KOPT-K1 (cell line): ENCODE data around the gene PRKAR2A.

ENCODE experiments used
- H3K27ac ChIP-seq: fragments of 200-600 bp; sonication (generic); 2 replicates; pipeline ENCODE4 v1.5.1; 2016; ENCODE audit warnings: antibody characterized with exemption, mild to moderate bottlenecking, low read depth, low read length; ENCODE audit not compliant: poor library complexity, severe bottlenecking
- H3K36me3 ChIP-seq: fragments of 200-600 bp; sonication (generic); 2 replicates; pipeline ENCODE4 v1.5.1; 2017; ENCODE audit warnings: antibody characterized with exemption, mild to moderate bottlenecking, low read length, moderate library complexity; ENCODE audit not compliant: insufficient read depth
- H3K9me3 ChIP-seq: fragments of 200-600 bp; sonication (generic); 2 replicates; pipeline ENCODE4 v1.5.1; 2017; ENCODE audit warnings: antibody characterized with exemption, low read length, mild to moderate bottlenecking; ENCODE audit not compliant: insufficient read depth, poor library complexity, severe bottlenecking

The PRKAR2A gene

DNA sequence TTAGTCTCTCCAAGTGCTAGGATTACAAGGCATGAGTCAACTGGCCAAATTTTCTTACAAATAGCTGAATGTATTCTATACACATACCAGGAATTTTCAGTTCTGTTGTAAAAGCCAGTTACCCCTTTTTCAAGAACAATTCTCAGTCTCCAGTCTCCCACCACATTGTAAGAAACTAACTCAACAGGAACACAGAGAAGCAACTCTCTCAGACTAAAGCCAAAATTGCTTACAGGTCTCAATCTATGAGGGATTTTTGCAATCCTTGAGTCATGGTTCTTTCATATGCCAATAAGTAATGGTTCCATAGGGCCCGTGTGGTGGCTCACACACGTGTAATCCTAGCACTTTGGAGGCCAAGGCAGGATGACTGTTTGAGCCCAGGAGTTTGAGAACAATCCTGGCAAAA, 139.2 kb downstream of the PRKAR2A start:
- H3K27ac ChIP-seq, result no peak overlapping the region
- peaks cover 89% of the 10 kb centered on the region for H3K36me3 ChIP-seq
- no peaks in the 10 kb centered on the region for H3K9me3 ChIP-seq

DNA sequence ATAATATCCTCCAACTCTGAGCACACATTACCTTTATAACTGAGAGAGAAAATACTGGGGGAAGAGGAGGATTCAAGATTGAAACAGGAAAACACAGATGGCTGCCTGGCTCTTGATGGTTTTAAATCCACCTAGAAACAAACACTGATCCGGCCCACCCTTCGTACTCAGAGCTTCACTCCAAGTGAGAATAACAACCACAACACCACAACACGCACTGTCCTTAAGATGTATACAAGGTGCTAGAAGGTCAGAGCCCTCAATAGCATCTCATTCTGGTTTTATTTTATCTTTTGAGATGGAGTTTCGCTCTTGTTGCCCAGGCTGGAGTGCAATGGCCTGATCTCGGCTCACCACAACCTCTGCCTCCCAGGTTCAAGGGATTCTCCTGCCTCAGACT, 140.5 kb downstream of the PRKAR2A start:
- H3K9me3 ChIP-seq, result no peaks in the 10 kb centered on the region
- peaks cover 90% of the 10 kb centered on the region for H3K36me3 ChIP-seq
- no peak overlapping the region for H3K27ac ChIP-seq

DNA sequence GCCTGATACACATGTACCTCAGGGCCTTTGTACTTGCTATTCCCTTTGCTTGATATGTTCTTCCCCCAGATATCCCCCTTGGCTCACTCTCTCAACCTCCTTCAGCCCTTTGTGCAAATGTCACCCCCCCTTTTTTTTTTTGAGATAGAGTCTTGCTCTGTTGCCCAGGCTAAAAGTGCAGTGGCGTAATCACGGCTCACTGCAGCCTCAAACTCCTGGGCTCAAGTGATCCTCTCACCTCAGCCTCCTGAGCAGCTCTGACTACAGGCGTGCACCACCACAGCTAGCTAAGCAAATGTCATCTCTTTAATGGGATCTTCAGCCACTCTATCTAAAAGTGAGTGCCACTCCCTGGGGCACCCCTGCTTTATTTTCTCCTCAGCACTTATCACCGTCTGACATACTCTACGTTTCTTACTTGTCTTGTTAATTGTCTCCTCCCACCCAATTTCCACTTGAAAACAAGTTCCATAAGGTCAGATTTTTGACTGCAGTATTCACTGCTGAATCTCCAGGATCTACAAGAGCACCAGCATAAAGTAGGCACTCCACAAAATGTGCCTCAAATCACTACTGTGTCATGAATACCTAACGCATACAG, 145.3 kb downstream of the PRKAR2A start:
- peaks cover 90% of the 10 kb centered on the region for H3K36me3 ChIP-seq

DNA sequence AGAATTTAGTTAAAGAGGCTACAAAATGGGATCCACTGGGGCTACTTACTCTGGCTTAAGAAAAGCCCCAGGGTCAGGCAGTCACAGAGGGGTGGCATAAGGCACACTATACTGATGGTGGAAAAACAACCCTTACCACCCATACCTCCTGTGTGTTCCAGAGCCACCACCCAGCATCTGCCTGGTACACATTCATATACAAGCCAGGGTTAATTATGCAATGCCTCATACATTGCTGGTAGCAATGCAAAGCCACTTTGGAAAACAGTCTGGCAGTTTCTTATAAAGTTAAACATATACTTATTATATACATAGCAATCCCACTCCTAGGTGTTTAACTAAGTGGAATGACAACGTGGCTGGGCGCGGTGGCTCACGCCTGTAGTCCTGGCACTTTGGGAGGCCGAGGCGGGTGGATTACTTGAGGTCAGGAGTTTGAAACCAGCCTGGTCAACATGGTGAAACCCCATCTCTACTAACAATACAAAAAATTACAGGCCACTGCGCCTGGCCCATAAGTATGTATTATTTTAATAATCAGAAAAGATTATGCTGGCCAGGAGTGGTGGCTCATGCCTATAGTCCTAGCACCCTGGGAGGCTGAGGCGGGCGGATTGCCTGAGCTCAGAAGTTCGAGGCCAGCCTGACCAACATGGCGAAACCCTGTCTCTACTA, 146.8 kb downstream of the PRKAR2A start:
- H3K36me3 ChIP-seq, result peaks cover 84% of the 10 kb centered on the region
- no peak overlapping the region for H3K27ac ChIP-seq
- no peaks in the 10 kb centered on the region for H3K9me3 ChIP-seq

More for the DNA sequence above, 145.3 kb downstream of the PRKAR2A start:
- Histone ChIP-seq H3K27ac (no peak overlapping the region), H3K9me3 (no peaks in the 10 kb centered on the region)

DNA sequence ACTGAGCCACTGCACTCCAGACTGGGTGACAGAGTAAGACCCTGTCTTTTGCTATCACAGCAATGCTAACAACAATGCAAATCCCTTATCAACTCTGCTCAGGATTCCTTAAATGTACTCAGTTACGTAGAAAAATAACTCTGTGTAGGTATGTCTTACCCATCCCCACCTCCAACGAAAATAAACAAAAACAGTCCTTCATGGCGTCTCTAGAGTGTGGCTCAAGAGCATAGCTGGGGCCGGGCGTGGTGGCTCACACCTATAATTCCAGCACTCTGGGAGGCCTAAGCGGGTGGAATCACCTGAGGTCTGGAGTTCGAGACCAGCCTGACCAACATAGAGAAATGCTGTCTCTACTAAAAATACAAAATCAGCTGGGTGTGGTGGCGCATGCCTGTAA, 148.8 kb downstream of the PRKAR2A start:
- no peak overlapping the region for H3K27ac ChIP-seq
- peaks cover 83% of the 10 kb centered on the region for H3K36me3 ChIP-seq
- no peaks in the 10 kb centered on the region for H3K9me3 ChIP-seq

DNA sequence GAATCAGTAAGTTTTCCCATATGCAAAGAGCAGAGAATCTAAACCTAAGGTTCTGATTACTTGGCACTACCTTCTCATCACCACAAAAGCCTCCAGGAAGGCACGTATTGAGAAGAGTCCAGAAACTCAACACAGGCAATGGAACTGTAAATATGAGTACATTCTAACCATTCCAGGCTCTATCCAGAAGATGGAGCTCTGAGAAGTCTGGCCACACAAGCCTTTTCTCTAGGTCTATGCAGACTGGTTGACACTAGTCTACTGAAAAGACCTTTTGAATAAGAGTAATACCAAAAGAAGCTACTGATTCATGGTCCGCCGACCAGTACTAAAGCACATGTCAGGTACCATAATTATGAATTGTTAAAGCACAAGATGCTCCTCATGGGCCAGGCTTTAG, 149.7 kb downstream of the PRKAR2A start:
- Histone ChIP-seq H3K9me3 (no peaks in the 10 kb centered on the region), H3K27ac (no peak overlapping the region), H3K36me3 (peaks cover 87% of the 10 kb centered on the region)

DNA sequence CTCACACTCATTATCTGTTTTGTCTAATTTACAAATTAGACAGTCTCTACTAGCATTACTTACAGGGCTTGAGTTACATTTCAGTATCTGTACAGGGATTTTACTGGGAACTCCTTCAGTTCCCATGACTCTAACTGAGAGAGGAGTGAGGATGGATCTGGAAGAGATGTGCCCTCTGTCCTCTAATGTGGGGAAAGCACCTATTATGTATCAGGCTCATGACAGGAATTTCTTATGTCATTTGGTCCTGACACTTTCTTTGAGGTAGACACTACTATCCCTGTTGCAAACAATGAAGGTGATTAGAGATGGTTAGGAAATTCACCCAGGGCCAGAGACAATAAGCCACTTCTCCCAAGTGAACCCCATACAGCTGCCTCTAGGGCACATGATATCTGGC, 151.1 kb downstream of the PRKAR2A start:
- Histone ChIP-seq H3K27ac (no peak overlapping the region), H3K36me3 (peaks cover 87% of the 10 kb centered on the region), H3K9me3 (no peaks in the 10 kb centered on the region)
